Measurements from ENCODE around the gene SPRYD3.

The SPRYD3 gene

GRCh38 chr12:53068811-53069585 is 10.2 kb downstream of the SPRYD3 start:
- in situ Hi-C loops (cut with HindIII; ENCODE audit: low pct_unique_long_range_greater_than_20kb, low sequenced_read_pairs) = no loop called here
- DNase-seq (ENCODE audit: low read depth in 1 of 2, low spot score in 1 of 2) = no peak
- TF ChIP-seq JUND (IDR thresholded peaks at IDR 0.05; ENCODE audit: low read depth) = no peak

DNA sequence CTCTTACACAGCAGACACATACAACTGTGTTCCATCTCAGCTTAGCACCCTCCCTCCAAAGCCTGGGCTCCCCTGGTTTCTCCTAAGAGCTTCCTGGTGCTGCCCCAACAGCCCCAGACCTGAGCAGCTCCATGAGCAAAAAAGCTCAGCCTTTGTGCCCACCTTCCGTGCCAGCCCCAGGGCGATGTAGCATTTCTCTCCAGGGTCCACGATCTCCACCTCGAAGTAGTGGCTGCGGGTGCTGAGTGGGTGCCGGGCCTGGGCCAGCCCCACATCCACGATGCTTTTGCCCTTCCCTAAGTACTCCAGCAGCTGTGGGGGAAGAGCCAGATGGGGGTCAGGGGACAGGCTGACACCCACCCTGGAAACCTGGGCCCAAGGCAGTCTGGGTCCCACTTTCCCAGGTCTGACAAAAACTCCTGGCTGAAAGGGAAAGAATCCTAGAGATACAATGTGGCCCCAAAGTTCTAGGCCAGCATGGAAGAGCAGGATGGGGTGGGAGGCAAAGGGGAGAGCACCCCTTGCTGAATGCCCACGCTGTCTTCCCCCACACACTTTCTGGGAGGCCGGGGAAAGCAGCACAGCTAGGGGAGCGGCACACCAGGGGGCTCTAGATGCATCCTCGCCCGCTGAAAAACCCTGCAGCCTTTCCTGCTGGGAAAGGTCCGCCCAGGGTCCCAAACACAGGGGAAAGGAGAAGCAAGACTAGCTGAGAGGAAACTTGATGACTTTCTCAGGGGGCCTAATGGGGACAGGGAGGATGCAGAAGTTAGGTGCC is 11.0 kb downstream of the SPRYD3 start:
- in situ Hi-C loops (cut with HindIII; ENCODE audit: low pct_unique_long_range_greater_than_20kb, low sequenced_read_pairs) = no loop called here
- DNase-seq (ENCODE audit: low read depth in 1 of 2, low spot score in 1 of 2) = no peak
- TF ChIP-seq JUND (IDR thresholded peaks at IDR 0.05; ENCODE audit: low read depth) = no peak

GRCh38 chr12:53067074-53067992 is 11.9 kb downstream of the SPRYD3 start:
- in situ Hi-C loops (cut with HindIII; ENCODE audit: low pct_unique_long_range_greater_than_20kb, low sequenced_read_pairs) = no loop called here
- TF ChIP-seq JUND (IDR thresholded peaks at IDR 0.05; ENCODE audit: low read depth) = no peak
- no peak for DNase-seq (ENCODE audit: low read depth in 1 of 2, low spot score in 1 of 2)

DNA sequence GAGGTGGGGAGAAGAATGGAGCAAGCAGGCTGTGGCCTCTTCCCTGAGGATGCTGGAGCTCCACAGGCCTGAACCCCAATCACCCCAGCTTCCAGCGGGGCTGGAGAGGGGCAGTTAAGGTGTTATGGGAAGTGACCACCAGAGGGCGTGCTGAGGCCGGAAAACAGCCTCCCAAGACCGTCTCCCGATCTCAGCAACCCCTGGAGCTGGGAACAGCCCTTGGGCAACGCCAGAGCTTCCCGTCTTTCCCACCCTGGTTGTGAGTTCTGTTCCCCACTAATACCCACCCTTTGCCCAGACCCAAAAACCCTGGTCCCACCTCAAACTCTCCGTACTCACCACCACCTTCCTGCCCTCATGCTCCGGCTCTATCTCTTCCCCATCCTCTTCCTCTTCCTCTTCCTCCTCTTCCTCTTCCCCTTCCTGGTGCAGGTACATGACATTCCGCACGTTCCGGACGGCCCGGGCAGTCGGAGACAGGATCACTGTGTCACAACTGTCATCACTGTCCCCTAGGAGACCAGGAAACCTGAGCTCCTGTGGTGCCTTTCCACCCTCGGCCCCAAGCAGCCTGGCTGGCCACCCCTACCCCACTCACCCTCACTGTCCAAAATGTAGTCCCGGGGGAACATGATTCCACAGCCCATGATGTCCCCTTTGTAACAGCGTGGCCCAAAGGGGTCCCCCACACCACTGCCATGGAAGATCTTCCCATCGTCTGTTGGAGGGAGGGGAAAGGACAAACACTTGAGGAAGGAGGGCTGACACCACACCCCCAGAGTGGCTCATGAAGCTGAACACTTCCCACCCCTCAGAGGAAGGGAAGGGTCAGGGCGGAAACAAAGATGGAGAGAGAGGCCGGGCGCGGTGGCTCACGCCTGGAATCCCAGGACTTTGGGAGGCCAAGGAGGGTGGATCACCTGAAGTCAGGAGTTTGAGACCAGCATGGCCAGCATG is 12.9 kb downstream of the SPRYD3 start:
- TF ChIP-seq JUND (IDR thresholded peaks at IDR 0.05; ENCODE audit: low read depth) = no peak
- peak; percentile 83 to 91 for DNase-seq (ENCODE audit: low read depth in 1 of 2, low spot score in 1 of 2)
- in situ Hi-C loops (cut with HindIII; ENCODE audit: low pct_unique_long_range_greater_than_20kb, low sequenced_read_pairs) = no loop called here

- in situ Hi-C loops (cut with HindIII; ENCODE audit: low pct_unique_long_range_greater_than_20kb, low sequenced_read_pairs) = no loop called here
- no peak for TF ChIP-seq JUND (IDR thresholded peaks at IDR 0.05; ENCODE audit: low read depth)
- no peak for DNase-seq (ENCODE audit: low read depth in 1 of 2, low spot score in 1 of 2)
Measured at GRCh38 chr12:53065470-53065869, 13.7 kb downstream of the SPRYD3 start.

DNA sequence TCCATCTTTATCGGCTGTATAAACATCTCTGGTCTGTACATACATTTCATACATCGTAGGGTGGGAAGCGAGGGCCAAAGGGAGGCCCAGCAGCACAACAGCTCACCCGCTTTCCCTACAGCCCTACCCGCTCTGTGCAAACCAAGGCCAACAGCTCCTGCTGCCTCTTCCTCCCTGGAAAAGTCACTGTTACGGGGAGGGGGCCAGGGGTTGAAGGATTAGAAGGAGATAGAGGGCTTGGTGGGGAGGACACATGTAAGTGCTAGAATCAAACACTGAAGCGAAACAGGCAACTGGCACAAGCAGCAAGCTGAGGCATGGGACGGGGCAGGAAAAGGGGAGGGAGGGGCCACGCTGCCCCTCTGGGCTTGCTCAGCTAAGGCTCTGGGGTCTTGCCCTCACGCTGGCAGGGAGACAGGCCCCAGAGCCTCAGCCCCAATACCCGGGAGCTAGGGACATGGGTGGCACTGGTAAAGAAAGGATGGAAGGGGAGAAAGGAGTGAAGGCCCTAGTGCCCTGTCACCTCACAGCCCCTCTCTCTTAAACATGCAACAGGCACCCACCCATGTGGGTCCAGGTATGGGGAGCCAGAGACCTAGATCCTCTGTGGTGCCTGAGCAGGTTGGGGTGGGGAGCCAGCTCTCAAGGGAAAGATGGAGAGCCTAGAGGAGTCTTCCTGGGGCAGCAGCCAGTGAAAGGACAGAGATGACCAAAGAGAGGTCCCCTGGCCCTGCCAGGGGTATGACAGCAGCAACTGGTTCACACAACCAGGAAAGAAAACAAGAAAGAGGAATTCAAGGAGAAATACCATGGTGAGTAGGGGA is 14.4 kb downstream of the SPRYD3 start:
- in situ Hi-C loops (cut with HindIII; ENCODE audit: low pct_unique_long_range_greater_than_20kb, low sequenced_read_pairs) = no loop called here
- TF ChIP-seq JUND (IDR thresholded peaks at IDR 0.05; ENCODE audit: low read depth) = no peak
- DNase-seq (ENCODE audit: low read depth in 1 of 2, low spot score in 1 of 2) = no peak

- no peak for TF ChIP-seq JUND (IDR thresholded peaks at IDR 0.05; ENCODE audit: low read depth)
- in situ Hi-C loops (cut with HindIII; ENCODE audit: low pct_unique_long_range_greater_than_20kb, low sequenced_read_pairs) = no loop called here
- no peak for DNase-seq (ENCODE audit: low read depth in 1 of 2, low spot score in 1 of 2)
Measured at GRCh38 chr12:53063708-53064612, 15.2 kb downstream of the SPRYD3 start.

- TF ChIP-seq JUND (IDR thresholded peaks at IDR 0.05; ENCODE audit: low read depth) = no peak
- DNase-seq (ENCODE audit: low read depth in 1 of 2, low spot score in 1 of 2) = no peak
- in situ Hi-C loops (cut with HindIII; ENCODE audit: low pct_unique_long_range_greater_than_20kb, low sequenced_read_pairs) = no loop called here
Measured at GRCh38 chr12:53062977-53063707, 16.0 kb downstream of the SPRYD3 start.

Measured in T47D (cell line).